AG04450 (cell line): ENCODE results near the gene NEDD4L. TPM values are rescaled to one million over a fixed set of nuclear protein-coding genes. Genes with fewer than 3 reads are reported as not detected.

Experiments used
- CTCF ChIA-PET: fragments of 300-600, 350-600 bp; formaldehyde crosslinking; extraction: SDS; loops from one replicate; lab custom pipeline; 2022; ENCODE audit warnings: antibody characterized with exemption, inconsistent platforms; lab: Charles Lee
- POLR2A ChIA-PET: fragments of 350-600 bp; formaldehyde crosslinking; extraction: SDS; loops from one replicate; lab custom pipeline; 2021; ENCODE audit warnings: antibody characterized with exemption, inconsistent platforms; lab: Yijun Ruan, JAX
- DNase-seq: peaks from one replicate; pipeline ENCODE4 v3.0.0-alpha.2; 2011; ENCODE audit warnings: low read depth, low spot score
- H3K27ac ChIP-seq: one replicate; pipeline ENCODE4 v1.5.1; 2012; ENCODE audit warnings: low read depth, low read length, control low read depth
- H3K27me3 ChIP-seq: one replicate; pipeline ENCODE4 v1.6.0; 2012; ENCODE audit warnings: low read length; ENCODE audit not compliant: control insufficient read depth, insufficient read depth
- H3K4me3 ChIP-seq: 2 replicates; pipeline ENCODE4 v1.5.1; 2011; ENCODE audit warnings: mild to moderate bottlenecking, low read depth, low read length, control low read depth
- H3K9me3 ChIP-seq: 2 replicates; pipeline ENCODE4 v1.5.1; 2012; ENCODE audit warnings: low read length; ENCODE audit not compliant: control insufficient read depth, insufficient read depth
- polyA plus RNA-seq: library from polyadenylated mRNA; depleted of rRNA; stranded (reverse); fragments of >200 nt; gene quantifications from 2 replicates; pipeline ENCODE4 v1.2.3, GENCODE V29; 2011
- TF ChIP-seq, protein P1 (sequence below): IDR thresholded peaks from 2 replicates; pipeline ENCODE4 v1.5.1; 2011; ENCODE audit warnings: low read depth, low read length, control low read depth, inconsistent platforms

NEDD4L gene
- polyA plus RNA-seq, 1 experiment: 15.0 TPM

DNA sequence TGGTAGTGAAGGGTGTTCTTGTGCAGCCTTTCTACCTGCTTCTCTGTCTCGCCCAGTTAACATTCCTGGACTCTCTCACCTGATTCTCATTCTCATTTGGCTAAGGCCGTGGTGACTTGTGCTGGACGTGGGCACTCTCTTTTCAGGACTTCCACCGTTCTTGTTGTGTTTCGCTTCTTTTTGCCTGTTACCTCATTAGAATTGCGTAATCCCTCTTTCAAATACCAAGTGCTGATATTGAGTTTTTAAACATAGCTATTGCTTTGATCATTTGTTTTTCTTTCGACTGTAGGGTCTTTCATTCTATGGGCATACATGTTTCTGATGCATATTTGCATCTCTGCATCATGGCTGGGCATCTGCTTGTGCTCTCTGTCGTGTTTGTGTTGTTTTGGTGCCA lies 297.9 kb downstream of the NEDD4L start:
- Histone ChIP-seq H3K9me3 (no peaks in the 10 kb centered on the region), H3K27ac (no peak overlapping the region), H3K4me3 (no peak overlapping the region), H3K27me3 (no peaks in the 10 kb centered on the region)
- ChIA-PET POLR2A (no interaction called here), CTCF (no interaction called here)
- TF ChIP-seq, protein P1, sequence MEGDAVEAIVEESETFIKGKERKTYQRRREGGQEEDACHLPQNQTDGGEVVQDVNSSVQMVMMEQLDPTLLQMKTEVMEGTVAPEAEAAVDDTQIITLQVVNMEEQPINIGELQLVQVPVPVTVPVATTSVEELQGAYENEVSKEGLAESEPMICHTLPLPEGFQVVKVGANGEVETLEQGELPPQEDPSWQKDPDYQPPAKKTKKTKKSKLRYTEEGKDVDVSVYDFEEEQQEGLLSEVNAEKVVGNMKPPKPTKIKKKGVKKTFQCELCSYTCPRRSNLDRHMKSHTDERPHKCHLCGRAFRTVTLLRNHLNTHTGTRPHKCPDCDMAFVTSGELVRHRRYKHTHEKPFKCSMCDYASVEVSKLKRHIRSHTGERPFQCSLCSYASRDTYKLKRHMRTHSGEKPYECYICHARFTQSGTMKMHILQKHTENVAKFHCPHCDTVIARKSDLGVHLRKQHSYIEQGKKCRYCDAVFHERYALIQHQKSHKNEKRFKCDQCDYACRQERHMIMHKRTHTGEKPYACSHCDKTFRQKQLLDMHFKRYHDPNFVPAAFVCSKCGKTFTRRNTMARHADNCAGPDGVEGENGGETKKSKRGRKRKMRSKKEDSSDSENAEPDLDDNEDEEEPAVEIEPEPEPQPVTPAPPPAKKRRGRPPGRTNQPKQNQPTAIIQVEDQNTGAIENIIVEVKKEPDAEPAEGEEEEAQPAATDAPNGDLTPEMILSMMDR: no peak
- DNase-seq: no peak

DNA sequence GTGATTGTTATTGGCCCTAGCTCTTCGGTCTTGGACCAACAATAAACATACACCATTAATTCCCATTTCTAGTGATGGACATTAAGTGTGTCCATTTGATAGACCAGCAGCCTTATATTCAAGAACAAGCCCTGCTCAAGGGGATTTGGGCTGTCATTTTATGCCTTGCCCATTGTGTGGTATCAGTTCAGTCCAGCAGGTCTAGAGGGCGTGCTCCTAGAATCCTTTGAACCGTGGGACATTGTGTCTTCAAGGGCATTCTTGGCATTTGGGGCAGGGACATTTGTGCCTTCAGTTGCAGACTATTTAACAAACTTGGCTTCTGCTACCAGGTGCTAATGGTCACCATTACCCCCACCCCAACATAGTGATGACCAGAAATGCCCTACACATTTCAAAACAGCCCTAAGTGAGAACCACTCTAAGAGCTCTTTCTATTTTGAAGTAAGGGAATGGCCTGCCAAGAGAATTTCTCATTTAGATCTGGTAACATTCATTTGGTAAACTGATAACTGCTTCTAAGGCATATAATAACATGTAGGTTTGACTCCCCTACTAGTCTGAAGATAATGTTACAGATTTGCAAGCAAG lies 300.1 kb downstream of the NEDD4L start:
- CTCF ChIA-PET: interaction anchor here (1.0 kb wide), 1 partner anchor 162 kb away, joined by 9 read pairs; no protein-coding TSS in a partner anchor
- TF ChIP-seq, protein P1: no peak
- Histone ChIP-seq H3K27me3 (no peaks in the 10 kb centered on the region), H3K4me3 (no peak overlapping the region), H3K9me3 (no peaks in the 10 kb centered on the region), H3K27ac (no peak overlapping the region)
- POLR2A ChIA-PET: no interaction called here
- DNase-seq: no peak

DNA sequence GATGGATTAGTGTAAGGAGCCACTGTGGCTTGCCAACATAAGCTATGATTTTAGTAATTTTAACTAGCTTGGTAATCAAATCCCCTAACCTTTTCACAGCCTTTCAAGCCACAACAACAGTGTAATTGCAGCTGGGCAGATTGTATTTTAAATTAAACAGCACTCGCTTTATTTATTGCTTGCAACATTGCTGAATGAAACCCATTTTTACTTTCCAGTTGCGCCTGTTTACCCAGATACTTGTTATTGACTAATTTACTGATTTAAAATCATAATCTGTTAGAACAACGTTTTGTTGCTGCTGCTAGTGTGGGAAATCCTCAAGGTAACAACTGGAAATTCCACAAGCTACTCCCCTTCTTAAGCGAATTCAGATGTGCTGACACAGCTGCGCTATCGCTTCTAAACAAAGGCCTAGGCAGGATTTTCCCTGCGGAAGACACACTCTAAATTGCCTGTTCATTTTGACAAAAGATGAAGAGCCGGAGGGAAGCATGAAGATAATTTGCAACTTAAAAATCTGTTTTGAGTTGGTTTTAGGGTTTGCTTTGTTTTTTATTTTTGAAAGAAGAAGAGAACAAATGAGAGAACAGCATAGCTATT lies 300.9 kb downstream of the NEDD4L start:
- H3K4me3 ChIP-seq: no peak overlapping the region
- TF ChIP-seq, protein P1: no peak
- no peaks in the 10 kb centered on the region for H3K27me3 ChIP-seq
- CTCF ChIA-PET: no interaction called here
- no peak overlapping the region for H3K27ac ChIP-seq
- POLR2A ChIA-PET: no interaction called here
- DNase-seq: no peak
- no peaks in the 10 kb centered on the region for H3K9me3 ChIP-seq

DNA sequence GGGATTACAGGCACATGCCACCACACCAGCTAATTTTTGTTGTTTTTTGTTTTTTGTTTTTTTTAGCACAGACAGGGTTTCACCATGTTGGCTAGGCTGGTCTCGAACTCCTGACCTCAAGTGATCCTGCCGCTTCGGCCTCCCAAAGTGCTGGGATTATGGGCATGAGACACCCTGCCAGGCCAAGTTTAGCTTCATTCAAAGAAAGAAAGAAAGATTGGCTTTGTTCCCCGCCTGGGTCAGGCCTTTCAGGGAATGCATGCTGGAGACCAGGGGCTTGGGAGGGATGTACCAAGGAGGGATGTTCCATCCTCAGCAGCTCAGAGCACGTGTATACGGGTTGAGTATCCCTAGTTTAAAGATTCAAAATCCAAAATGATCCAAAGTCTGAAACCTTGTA lies 301.8 kb downstream of the NEDD4L start:
- H3K27ac ChIP-seq: no peak overlapping the region
- H3K4me3 ChIP-seq: no peak overlapping the region
- TF ChIP-seq, protein P1: no peak
- no peaks in the 10 kb centered on the region for H3K9me3 ChIP-seq
- ChIA-PET POLR2A (no interaction called here), CTCF (no interaction called here)
- DNase-seq: no peak
- H3K27me3 ChIP-seq: no peaks in the 10 kb centered on the region

DNA sequence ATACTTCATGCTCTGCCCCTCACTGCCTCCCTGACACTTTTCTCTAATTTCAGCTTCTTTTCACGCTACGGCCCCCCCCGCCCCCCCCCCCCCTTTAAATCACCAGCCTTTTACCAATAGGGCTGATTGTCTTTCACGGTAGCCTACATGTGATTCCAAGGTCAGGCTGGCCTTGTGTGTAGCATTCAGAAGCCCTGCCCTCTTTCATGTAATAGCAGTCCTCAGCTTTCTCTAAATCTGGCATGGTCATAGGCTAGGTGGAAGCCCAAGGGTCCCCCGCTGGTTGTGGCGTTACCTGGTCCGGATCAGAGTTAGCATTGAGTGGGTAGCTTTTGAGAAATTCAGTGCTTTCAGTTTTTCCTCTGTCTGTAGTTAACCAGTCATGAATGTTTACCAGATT lies 303.1 kb downstream of the NEDD4L start:
- no peak overlapping the region for H3K4me3 ChIP-seq
- no peak overlapping the region for H3K27ac ChIP-seq
- ChIA-PET POLR2A (no interaction called here), CTCF (no interaction called here)
- DNase-seq: no peak
- H3K27me3 ChIP-seq: no peaks in the 10 kb centered on the region
- no peaks in the 10 kb centered on the region for H3K9me3 ChIP-seq
- TF ChIP-seq, protein P1: no peak
